ENCODE measurements around the gene SDHD. TPM values are rescaled to one million over a fixed set of nuclear protein-coding genes. Genes with fewer than 3 reads are reported as not detected.
A peak's percentile ranks its signal among the peaks of the same experiment; 100 is the strongest.

Gene SDHD
- total RNA-seq, 1 experiment from 2014 or later = 79.6 TPM

- H4K20me1 ChIP-seq (ENCODE audit: control insufficient read depth, insufficient read depth, insufficient read length) = no peaks in the 10 kb centered on the region
- peaks cover 2% of the 10 kb centered on the region; the same call in 1 of the 2 replicates for H3K79me2 ChIP-seq (ENCODE audit: insufficient read depth, low read length)
- no peak within 1 kb of the TSS for H4K91ac ChIP-seq (ENCODE audit: insufficient read length, low read depth, low read length)
- Mint-ChIP-seq H3K9me3 (no peaks in the 10 kb centered on the region), H3K4me3 (peak within 1 kb of the TSS; percentile 96 to 98), H3K27ac (peak within 1 kb of the TSS; percentile 100), H3K4me1 (peaks cover 10 to 20% of the 10 kb centered on the region in 2 experiments), H3K27me3 (ENCODE audit: low read depth) (0 out of 2 replicates have a peak, but pooled peaks cover 2% of the 10 kb centered on the region), H3K36me3 (ENCODE audit: insufficient read depth in 1 of 3, low read depth in 3 of 3) (peaks cover 0 to 25% (median 21%) of the 10 kb centered on the region in 3 experiments; a peak in 5 of 7 replicates)
- WGBS (ENCODE audit: extremely low coverage, insufficient read length, low lambda C conversion rate) = no CpG with 5 or more reads among the region's 43 CpGs
- H3K4ac ChIP-seq (ENCODE audit: low read depth, low read length) = no peak within 1 kb of the TSS
- H3K23me2 ChIP-seq (ENCODE audit: insufficient read length, low read depth, low read length, poor library complexity, severe bottlenecking) = peaks cover 6% of the 10 kb centered on the region
- DNase-seq = peak; percentile 84
- TF ChIP-seq CTCF (conservative IDR thresholded peaks at IDR 0.05) = no peak; the same call in 2 of the 3 replicates
- H2BK20ac ChIP-seq (ENCODE audit: low read depth, low read length, poor library complexity, severe bottlenecking) = no peak within 1 kb of the TSS
- H2BK12ac ChIP-seq (ENCODE audit: insufficient read length, low read depth, low read length) = no peak within 1 kb of the TSS
- H4K5ac ChIP-seq (ENCODE audit: insufficient read length, low read depth, low read length) = no peak within 1 kb of the TSS
- peak within 1 kb of the TSS; percentile 92 for H2AFZ ChIP-seq (ENCODE audit: low read length)
- H3K18ac ChIP-seq (ENCODE audit: insufficient read length, low read depth, low read length) = peak within 1 kb of the TSS; percentile 93
- H3K56ac ChIP-seq (ENCODE audit: insufficient read length, low read depth, low read length) = no peak within 1 kb of the TSS
- peak within 1 kb of the TSS; percentile 94 for H3K14ac ChIP-seq (ENCODE audit: insufficient read depth, low read length)
- no peaks in the 10 kb centered on the region for H3K9me3 ChIP-seq (ENCODE audit: control insufficient read depth, low read depth, low read length)
- no peak within 1 kb of the TSS for H3T11ph ChIP-seq (ENCODE audit: low read length)
- no peak within 1 kb of the TSS for H4K8ac ChIP-seq (replicated peaks; ENCODE audit: insufficient read length, low read depth, low read length)
- peak within 1 kb of the TSS; percentile 87 for H3K9ac ChIP-seq (ENCODE audit: extremely low read depth, insufficient read length, low read length)
- H2BK120ac ChIP-seq (ENCODE audit: low read depth, low read length, poor library complexity, severe bottlenecking) = no peak within 1 kb of the TSS
- no peak within 1 kb of the TSS for H2AK5ac ChIP-seq (ENCODE audit: insufficient read length, low read length)
- no peak within 1 kb of the TSS for H2BK5ac ChIP-seq (ENCODE audit: insufficient read length, low read length)
- no peak within 1 kb of the TSS for H2BK15ac ChIP-seq (ENCODE audit: low read depth, low read length)
- H3K27ac ChIP-seq (ENCODE audit: insufficient read length, low read depth, low read length) = peak within 1 kb of the TSS; percentile 93
- H3K79me1 ChIP-seq (ENCODE audit: insufficient read depth, low read depth, low read length, poor library complexity, severe bottlenecking) = no peaks in the 10 kb centered on the region
- peak within 1 kb of the TSS; percentile 95 for H3K4me2 ChIP-seq (ENCODE audit: insufficient read depth, insufficient read length, low read length)
- no peaks in the 10 kb centered on the region for H3K27me3 ChIP-seq (ENCODE audit: insufficient read depth, low read length)
- H3K23ac ChIP-seq (ENCODE audit: insufficient read length, low read depth, low read length) = no peak within 1 kb of the TSS
- no peaks in the 10 kb centered on the region for H3K4me1 ChIP-seq (ENCODE audit: insufficient read depth, low read length)
Observed at GRCh38 chr11:112073941-112074811, 12.5 kb upstream of the SDHD start, which contains the start of the genes NKAPD1 and PIH1D2. Gene NKAPD1, plus strand, starts transcription at chr11:112074299. Its CDS starts 1,276 bp downstream, at chr11:112075575. Gene PIH1D2, minus strand, starts transcription at chr11:112074017. Its CDS starts 843 bp downstream, at chr11:112073174.
